RKO (cell line): ENCODE measurements around the gene UTF1.
"Not testable (repeated sequence)": the region's sequence is repeated elsewhere in the genome, so short reads cannot be mapped to it uniquely, and the experiment has no call there.

Source experiments
- DNase-seq: peaks from one replicate; pipeline ENCODE4 v3.0.0-alpha.2; 2016; ENCODE audit warnings: low spot score

Gene UTF1

DNA sequence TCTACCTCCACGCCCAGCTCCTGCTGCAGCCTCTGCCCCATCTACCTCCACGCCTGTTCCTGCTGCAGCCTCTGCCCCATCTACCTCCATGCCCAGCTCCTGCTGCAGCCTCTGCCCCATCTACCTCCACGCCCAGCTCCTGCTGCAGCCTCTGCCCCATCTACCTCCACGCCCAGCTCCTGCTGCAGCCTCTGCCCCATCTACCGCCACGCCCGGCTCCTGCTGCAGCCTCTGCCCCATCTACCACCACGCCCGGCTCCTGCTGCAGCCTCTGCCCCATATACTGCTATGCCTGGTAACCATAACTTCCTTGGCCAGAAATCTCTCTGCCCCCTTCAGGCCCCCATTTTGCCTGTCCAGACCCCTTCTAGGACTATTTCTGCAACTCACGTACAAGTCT, 35.0 kb downstream of the UTF1 start:
- DNase-seq: not testable (repeated sequence)

DNA sequence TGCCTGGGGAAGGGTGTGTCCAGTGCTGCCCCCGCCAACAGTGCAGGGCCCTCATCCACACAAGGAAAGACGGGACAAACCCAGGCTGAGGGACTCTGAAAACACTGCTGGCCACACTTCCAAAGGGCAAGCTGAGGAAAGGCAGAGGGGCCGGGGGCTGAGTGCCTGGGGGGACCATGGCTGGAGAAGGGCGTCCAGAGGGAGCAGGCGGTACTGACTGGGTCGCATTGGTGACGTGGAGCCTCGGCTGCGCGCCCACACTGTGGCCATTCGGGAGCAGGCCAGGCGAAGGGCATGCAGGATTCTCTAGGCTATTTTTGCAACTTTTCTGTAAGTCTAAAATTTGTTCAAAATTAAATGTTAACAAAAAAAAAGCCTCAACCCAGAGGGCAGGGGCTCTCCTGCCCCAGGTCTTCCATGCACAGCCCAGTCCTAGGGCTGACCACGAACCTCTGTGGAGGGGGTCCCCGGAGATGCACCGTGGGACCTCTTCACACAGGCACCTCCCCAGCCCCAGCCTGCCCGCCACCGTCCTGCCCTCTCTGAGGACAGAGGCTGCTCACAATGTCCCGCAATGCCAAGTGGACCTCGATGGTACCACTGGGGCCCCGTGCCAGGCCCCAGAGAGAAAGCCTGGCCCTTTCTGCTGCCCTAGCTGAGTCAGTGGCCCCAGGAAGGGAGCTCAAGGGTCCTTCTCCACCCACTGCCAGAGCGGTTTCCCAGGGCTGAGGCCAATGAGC, 36.2 kb downstream of the UTF1 start:
- no peak for DNase-seq

DNA sequence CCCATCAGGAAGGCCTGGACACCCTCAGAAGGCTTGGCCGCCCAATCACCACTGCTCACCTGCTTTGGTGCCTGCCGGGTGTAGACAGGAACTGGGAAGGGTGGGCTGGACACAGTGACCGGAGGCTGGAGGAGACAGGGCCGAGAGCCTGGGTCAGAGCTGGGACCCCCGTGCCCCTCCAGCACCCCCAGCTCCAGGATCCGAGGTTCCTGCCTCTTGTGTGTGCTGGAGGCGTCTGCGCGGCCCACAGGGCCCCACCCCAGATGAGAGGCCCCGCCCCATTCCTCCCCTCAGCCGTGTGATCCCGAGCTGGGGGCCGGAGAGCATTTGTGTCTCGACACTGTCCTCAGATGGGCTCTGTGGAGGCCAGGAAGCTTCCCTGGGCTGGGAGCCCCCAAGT, 37.3 kb downstream of the UTF1 start:
- DNase-seq: no peak

DNA sequence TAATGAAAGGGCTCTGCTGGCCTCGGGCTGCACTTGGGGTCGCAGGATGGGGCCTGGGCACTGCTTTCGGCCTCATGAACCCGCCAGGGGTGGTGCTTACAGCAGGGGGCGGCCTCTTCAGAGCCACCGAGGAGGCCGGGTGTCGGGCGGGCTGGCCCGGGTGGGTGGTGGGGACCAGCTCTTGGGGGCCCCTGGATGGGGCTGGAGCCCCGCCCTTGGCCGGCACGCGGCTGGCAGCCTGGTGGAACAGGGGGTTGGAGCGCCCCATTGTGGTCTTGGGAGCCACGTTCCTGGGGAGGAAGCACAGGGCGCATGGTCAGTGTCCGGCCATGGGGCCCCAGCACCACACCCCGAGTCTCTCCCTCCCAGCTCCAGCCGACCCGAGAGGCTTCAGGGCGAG, 37.8 kb downstream of the UTF1 start:
- no peak for DNase-seq

DNA sequence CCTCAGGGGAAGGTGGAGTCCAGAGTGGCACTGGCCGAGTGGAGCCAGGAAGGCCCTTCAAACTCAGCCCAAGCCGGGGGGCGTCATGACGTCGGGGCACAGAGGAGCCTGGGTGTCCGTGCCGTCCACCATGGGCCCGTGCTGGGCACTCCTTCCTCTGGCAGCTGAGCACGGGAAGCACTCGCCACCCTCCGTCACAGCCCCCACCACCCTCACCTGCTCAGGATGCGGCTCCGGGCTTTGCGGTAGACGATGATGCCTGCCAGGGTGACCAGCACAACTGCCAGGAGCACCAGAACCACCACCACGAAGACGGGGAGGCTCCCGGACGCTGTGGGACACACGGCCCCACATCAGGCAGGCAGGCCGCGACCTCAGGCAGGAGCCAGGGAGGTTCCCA, 38.5 kb downstream of the UTF1 start:
- DNase-seq: no peak

DNA sequence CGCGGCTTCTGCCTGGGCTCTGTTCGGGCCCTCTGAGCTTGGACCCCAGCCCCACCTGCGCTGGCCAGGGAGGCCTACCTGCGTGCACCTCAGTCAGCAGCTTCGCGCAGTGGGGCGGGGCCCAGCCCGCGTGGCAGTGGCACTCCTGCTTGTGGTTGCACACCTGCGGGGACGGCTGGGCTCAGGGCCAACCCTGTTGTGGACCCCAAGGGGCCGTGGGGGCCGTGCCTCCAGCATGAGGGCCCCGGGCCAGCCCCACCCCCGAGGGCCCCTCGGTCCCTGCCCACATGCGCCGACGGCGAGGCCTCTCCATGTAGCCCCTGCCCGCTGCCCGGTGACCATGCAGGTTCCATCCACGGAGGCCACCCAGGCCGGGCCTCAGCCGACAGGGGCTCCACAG, 39.4 kb downstream of the UTF1 start:
- no peak for DNase-seq

DNA sequence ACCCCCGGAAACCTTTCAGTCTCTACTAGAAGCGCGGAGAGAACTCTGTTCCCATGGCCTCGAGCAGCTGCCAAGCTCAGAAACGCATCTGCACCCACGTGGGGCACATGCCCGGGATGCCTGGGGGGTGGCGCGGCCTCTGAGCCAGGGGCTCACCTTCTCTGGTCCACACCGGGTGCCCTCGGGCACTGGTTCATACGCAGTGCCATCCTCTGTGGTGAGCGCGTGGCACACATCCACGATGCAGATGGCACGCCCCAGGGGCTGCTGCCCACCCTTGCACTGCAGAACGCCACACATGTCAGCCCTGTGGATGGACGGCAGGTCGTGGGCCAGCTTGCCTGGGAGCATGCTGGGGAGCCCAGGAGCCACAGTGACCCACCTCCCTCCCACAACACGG, 40.2 kb downstream of the UTF1 start:
- DNase-seq: no peak

DNA sequence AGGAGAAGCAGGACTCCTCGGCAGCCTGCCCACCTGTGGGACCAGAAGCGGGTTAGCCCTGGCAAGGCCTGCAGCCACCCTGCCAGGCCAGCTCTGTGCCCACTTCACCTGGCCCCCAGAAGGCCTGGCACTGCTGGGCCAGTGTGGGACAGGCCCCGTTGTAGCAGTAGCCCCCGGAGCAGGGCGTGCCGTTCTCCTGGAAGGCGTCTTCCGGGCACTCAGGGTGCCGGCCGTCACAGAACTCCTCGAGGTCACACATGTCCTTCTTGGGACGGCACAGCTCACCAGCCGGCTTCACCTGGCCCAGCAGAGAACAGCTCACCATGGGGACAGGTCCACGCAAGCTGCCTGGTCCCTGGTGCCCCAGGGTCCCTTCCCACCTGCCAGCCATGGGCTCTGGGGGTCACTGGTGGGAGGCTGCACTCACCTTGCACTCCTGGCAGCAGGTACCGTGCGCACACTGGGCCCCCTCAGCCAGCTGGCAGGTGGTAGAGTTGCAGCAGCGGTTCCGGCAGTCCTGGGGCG, 40.8 kb downstream of the UTF1 start:
- no peak for DNase-seq

DNA sequence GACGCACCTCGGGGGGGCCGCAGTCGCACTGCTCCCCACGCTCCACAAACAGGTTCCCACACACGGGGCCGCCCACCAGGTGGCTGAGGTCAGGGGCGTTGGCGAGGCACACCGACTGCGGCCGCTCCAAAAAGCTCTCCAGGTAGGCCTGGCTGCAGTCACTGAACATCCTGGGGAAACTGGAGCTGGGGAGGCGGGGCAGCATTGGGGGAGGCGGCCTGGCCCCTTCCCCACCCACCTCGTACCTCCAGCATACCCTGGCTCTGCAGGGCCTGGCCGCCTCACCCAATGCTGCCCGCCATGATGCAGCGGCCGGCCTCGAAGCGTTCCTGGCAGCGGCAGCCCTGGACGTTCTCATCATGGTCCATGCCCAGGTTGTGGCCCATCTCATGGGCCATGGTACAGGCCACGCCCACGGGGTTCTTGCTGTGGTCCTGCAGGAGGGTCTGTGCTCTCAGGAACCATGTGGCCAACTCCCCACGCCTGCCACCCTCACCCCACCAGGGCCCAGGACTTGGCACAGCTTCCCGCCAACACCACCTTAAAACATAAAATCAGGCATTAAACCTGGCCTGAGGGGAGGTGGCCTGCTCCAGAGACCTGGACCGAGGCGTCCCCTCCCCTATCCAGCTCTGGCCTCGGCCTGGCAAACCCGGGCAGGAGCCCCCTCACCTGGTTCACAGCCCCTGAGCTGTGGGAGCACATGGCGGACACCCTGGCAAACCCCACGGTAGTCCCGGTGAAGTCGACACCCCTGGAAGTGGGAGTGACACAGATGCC, 41.7 kb downstream of the UTF1 start:
- DNase-seq: no peak

DNA sequence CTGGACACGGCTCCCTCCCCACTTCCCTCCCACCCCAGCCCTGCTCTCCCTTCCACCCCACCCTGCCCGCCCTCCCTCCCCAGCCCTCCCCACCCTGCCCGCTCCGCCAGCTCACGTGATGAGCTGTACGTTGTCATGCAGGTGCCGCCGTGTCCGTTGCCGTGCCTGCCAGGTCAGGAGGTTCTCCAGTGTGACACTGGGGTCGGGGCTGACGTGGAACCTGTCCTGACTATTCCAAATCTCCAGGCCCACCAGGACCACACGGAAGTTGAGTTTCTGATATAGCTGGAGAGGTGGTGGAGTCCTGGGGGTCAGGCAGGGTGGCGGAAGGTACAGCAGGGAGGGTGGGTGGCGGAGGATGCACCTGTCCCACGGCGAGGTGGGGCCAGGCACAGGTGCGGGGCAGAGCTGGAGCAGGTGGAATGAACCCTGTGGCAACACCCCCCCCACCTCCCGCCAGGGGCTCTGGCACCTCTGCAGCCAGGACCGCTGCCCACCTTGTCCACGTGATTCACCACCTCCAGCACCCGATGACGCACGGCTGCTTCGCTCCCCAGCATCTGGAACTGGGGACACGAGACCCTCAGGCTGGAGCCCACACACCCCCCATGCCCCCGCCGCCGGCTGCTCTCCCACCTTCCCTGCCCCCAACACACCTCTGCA, 42.4 kb downstream of the UTF1 start:
- no peak for DNase-seq

DNA sequence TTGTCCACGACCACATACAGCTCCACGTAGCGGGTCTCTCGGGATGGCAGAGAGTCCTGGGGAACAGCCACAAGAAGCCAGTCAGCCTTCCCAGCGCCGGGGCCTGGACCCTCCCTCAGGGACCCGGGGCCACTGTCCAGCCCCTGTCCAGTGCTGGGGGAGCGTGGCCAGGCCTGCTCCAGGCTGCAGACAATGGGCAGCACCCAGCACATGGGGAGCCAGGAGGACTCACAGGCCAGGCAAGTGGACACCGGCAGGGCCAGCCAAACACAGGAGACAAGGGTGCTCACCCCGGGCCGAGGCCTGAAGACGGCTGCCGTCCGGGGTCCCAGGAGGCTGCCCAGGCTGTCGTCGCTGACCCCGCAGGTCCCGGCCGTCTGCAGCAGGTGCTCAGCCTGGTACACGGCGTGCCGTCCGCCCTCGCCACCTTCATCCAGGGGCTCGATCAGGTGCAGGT, 43.0 kb downstream of the UTF1 start:
- DNase-seq: no peak

DNA sequence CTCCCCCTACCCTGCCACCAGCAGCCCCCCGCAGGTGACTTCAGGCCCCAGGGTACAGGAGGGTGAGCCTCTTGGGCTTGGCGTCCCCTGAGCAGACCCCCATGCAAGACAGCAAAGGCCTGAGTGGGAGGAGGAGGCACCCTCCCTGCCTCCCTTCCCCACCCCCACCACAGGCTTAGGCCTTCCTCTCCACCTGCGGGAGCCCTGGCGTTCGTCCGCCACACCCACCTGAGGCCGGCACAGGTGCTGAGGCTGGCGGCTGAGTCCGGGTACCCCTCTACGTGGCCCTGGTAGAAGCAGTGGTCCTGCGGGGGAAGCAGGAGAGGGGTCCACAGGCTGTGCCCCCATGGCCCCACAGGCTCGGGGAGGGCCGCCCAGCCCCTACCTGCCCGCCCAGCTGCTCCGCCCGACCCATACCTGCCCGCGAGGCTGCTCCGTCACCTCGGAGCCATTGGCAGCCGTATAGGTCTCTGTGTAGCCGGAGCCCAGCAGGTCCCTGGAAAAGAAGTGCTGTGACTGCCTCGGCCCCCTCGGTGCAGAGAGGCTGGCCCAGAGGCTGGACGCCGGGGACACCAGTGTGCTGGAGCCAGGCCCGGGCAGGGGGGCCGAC, 43.6 kb downstream of the UTF1 start:
- no peak for DNase-seq

DNA sequence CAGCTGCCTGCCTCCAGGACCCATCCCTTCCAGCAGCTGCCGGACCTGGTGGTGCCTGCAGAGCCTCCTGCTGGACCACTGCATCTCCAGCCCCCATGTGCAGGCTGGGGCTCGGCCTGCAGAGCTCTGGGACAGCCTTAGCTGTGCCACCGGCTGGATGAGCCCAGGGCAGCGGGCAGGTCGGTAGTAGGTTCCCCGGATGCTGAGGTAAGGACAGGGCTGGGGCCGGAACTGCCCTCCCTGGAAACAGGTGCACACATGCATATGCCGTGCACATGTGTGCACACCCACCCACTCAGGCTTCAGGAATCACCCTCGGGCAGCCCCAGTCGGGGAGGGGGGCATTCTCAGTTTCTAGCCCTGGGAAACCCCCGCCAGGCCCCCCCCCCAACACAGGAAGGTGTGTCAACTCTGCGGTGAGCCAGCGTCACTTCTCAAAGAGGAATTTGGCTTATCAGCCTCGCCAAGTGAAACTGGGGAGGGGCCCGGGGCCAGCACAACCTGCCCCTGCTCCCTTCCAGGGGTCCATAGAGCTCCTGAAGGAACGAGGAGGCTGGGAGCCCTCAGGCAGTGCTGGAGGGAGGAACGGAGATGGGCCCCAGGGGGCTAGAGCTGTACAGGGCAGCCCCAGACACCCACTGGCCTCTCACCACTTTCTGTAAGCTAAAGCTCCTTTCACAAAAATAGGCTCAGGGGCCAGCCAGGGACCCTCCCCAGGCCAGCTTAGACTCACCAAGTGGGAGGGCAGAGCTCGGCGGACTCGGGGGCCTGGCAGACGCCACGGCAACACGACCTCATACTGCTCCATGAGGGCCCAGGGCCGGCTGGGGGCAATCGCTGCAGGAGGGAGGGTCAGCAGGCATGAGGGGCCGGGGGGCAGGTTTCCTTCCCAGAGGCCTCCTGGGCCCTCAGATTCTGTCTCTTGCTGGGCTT, 45.0 kb downstream of the UTF1 start:
- no peak for DNase-seq

DNA sequence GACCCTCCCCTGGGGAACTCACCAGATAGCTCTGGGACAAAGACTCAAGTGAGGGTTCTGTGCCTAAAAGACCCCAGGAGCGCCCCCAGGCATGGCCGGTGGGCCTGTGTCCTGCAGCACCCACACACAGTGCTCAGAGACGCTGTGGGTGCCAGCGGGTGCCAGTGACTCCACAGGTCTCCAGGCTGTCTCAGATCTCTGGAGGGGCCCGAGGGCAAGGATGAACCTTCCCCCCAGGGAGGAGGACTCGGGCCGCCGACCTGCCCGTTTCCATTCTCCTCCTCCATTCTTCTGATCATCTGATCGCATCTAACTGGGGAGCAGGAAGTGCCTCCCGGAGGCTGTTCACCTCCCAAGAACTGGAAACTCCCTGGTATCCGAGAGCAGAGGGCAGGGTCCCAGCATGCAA, 45.7 kb downstream of the UTF1 start:
- DNase-seq: no peak

DNA sequence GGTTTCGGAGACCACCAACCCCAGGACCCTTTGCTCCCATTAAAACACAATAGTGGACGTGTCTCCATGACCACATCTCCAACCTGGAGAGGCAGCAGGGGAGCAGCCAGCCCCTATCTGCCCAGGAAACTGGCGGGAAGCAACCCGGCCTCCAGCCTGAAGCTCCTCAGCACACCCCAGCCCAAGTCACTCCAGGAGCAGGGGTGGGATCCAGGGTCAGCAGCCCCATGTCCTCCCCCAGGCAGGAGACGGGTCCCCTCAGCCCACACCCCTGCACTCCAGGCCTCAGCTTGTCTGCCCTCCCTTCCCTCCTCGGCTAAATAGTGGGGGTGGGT, 46.0 kb downstream of the UTF1 start:
- DNase-seq: no peak

DNA sequence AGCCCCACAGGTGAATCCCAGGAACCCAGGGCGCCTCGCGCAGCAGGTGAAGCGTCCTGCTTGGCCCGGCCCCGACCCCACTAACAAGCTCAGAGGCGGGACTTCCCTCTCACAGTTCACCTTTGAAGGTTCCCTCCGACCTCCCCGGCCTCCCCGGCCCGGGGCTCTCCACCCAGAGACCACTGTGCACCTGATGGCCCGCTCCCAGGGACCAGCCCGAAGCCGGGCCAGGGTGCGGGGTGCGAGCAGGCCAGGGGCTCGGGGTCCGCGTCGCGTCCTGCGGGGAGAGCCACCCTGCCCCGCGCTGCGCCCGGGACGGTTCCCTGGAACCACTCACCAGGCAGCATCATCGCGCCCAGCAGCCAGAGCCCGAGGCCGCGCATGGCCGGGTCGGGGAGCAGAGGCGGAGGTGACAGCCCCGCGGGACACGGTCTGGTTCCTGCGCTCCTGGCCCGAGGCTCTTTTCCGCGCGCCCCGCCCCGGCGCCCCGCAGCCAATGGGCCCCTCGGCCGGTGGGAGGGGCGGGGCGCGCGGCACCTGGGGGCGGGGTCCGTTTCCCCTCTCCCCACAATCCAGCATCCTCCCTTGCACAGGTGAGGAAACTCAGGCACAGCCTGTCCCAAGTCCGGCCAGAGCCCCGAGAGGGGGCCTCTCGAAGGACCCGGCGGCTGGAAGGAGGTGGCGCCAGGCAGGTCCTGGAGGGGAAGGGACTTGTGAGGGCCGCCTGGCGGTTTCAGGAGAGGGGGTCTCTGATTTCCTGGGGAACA, 46.6 kb downstream of the UTF1 start, which contains the start of gene ADAM8:
Gene ADAM8, minus strand, starts transcription at position 434 of the 767 bp plus-strand sequence. Its CDS starts 51 bp downstream, at position 383.
- DNase-seq: no peak

DNA sequence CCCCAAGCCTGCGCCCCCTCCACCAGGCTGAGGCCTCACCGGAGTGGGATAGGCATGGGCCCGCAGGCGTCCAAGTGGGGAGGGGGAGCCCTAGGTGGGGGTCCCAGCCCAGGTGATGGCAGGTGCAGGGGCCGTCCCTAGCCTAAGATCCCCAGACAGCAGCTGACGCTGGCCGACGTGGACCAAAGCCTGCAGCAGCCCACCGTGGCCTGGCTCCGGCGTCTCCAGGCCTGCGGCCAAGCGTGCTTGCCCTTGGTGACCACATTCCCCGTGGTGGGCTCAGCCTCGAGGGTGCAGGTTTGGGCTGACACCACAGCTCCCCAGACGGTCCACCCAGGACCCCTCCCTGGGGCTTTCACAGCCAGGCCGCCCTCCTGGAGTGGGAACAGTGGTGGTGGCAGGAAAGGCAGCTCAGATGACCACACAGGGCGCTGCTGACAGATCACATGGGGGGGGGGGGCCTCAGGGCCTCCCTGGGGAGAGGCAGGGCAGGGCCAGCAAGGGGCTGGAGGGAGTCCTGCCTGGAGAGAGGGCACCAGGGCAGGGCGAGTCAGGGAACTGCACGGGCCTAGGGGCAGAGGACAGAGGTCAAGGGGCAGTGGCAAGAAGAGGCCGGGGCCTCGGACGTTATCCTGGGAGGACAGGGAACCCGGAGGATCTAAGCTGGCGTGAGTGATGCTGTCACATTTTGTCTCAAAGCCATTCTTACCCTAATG, 47.4 kb downstream of the UTF1 start:
- no peak for DNase-seq

DNA sequence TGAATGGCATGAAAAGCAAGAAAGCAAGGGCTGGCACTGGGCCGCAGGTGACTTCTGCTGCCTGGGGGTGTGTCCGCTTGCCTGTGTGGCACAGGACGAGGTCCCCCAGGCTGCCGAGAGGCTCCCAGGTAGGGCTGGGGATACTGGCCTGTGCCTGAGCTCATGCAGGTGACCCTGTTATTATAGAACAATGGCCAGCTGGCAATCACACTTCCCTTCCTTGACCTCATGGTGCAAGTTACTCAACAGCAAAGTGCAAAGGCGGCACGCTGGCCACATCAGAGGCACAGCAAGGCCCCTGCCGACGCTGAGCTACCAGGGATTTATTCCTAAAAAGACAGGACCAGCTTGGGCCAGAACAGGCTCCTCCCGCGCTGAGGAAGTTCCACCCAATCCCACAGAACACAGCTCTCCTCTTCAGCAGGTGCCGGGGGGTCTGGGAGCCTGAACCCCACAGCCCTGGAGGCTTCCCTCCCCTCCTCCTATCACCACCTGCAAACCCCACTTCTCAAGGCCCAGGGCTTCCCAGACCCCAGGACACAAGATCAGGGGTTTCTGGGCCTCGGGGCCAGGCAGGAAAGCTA, 48.1 kb downstream of the UTF1 start:
- no peak for DNase-seq

DNA sequence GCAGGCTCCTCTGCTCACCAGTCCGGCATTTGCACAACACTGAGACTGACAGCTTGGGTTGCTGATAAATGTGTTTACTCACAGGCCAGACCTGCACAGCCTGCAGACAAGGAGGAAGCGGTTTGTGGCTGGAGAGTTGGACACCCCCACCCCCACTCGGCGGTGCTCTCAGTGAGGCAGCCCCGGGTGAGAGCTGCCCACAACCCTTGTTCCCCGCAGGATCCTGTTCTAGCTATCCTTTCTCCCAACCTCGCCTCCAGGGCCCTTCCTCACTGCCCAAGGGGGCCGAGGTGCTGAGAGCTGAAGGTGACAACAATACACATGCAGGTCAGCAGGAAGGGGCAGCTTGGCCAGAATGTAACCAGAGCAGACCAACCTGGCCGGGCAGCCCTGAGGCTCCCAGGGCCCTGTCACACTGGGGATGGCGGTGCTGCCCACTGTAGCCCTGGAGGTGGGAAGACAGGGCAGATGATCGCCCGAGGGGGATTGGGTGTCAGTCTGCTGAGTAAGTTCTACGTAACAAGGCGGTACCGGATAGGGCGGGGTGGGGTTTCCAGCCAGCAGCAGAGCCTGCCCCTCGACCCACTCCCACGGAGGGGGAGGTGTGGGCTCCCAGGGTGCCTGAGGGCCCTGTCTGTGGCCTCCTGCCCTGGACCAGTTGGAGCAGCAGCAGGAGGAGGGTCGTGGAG, 48.7 kb downstream of the UTF1 start:
- no peak for DNase-seq
